Ovary (tissue), 9 donors: ENCODE data around the gene SHC4. TPM values are rescaled to one million over a fixed set of nuclear protein-coding genes. Genes with fewer than 3 reads are reported as not detected.

ENCODE experiments used
- DNase-seq, 5 donors: peaks; one replicate each; pipeline ENCODE4 v3.0.0-alpha.2; 2019 to 2020
- H3K27ac ChIP-seq, 2 donors: fragments of 200-600 bp; one replicate each; pipeline versions ENCODE4 v1.5.1 to v1.8.0; 2019 to 2022
- H3K27me3 ChIP-seq: fragments of 200-600 bp; one replicate; pipeline ENCODE4 v1.8.0; 2022
- H3K36me3 ChIP-seq: fragments of 200-600 bp; sonication (generic); one replicate; pipeline ENCODE4 v1.5.1; 2019
- H3K4me1 ChIP-seq: one replicate; pipeline ENCODE4 v1.8.1; 2013; ENCODE audit warnings: mild to moderate bottlenecking, moderate library complexity; ENCODE audit not compliant: insufficient read depth
- H3K4me3 ChIP-seq: fragments of 200-600 bp; sonication (generic); one replicate; pipeline ENCODE4 v1.5.1; 2017
- H3K9me3 ChIP-seq, 2 donors: fragments of 200-600 bp in 1 of 2; sonication (generic) in 1 of 2; one replicate each; pipeline versions ENCODE4 v1.5.1 to v1.8.1; 2013 to 2019; ENCODE audit warnings: mild to moderate bottlenecking in 1 of 2, moderate library complexity in 1 of 2
- EP300 ChIP-seq: sonication (generic); formaldehyde crosslinking; IDR thresholded peaks from one replicate; pipeline ENCODE4 v1.6.1; 2017; ENCODE audit warnings: antibody characterized with exemption
- POLR2A ChIP-seq: fragments of 450-650 bp; IDR thresholded peaks from one replicate; pipeline ENCODE4 v1.6.1; 2017; ENCODE audit warnings: antibody characterized with exemption, mild to moderate bottlenecking, moderate library complexity
- WGBS, 3 donors: extraction: QIAGEN DNeasy Blood & Tissue Kit in 1 of 3; methylation state at CpG; one replicate each; pipeline versions ENCODE4 v1.1.5 to v1.1.7; 2013 to 2017; 5-methylcytosine and 5-hydroxymethylcytosine counted together
- intact Hi-C, 4 donors: fragments of 100-400 bp; cut with DNase I; formaldehyde crosslinking; loops; one replicate each; pipeline versions ENCODE4 v1.11.0 to v1.15.1; 2022 to 2023
- polyA plus RNA-seq, 2 donors: library from polyadenylated mRNA; stranded (reverse); fragments of 200-250 nt in 1 of 2; fragments of 350-450 nt in 1 of 2; fragmentation: Illumina TruSeq in 1 of 2; extraction: RNeasy Lipid Tissue Mini Kit (QIAGEN cat#74804) in 1 of 2; gene quantifications; one replicate each; pipeline ENCODE4 v1.2.3, GENCODE V29; 2013 to 2014
- total RNA-seq, 7 donors: library from RNA; depleted of rRNA in 2 of 7; stranded (reverse); fragments of >200 nt in 2 of 7; fragmentation: NEBNext Ultra II Directional in 3 of 7; extraction: Animal tissue kit (Norgen Biotek cat#: 25700) in 3 of 7; gene quantifications; one replicate each; pipeline versions ENCODE4 v1.1.0 to v1.2.4, GENCODE V29; 2016 to 2023
- TF ChIP-seq, protein P1 (sequence below), 3 donors: fragments of 450-650 bp in 2 of 3; fragments of 200-600 bp in 1 of 3; IDR thresholded peaks; one replicate each; pipeline versions ENCODE4 v1.5.1 to v1.8.0; 2016 to 2022; ENCODE audit warnings: antibody characterized with exemption in 3 of 3, mild to moderate bottlenecking in 1 of 3
- donor health status: DM: no; HTN: no; CAD: no; lungs with moderate emphysema.
- donor health status: DM: no; HTN: no; CAD: no.
- donor health status: Bipolar disorder and iron deficiency.
- donor health status: DM: yes; HTN: yes; CAD: no.
- donor health status: DM: no; HTN: no; CAD: no.
- donor health status: DM: yes; HTN: yes; CAD: no.

SHC4 gene
- total and polyA plus RNA-seq, 9 donors, result 0.10 to 1.8 (median 0.35) TPM

DNA sequence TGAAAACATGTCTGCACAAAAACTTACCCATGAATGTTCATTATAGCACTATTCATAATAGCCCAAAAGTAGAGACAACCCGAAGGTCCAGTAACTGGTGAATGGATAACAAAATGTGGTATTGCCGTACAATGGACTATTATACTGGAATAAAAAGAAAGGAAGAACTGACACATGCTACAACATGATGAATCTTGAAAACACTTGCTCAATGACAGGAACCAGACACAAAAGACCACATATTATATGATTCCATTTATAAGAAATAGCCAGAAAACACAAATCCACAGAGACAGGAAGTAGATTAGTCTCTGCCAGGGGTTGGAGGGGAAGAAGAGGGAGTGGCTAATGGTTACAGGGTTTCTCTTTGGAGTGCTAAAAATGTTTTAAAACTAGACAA lies 18.3 kb downstream of the SHC4 start:
- Histone ChIP-seq H3K36me3 (no peaks in the 10 kb centered on the region), H3K27me3 (no peaks in the 10 kb centered on the region), H3K9me3 (no peaks in the 10 kb centered on the region), H3K4me1 (no peaks in the 10 kb centered on the region), H3K4me3 (no peak overlapping the region), H3K27ac (no peak overlapping the region)
- TF ChIP-seq, protein P1, sequence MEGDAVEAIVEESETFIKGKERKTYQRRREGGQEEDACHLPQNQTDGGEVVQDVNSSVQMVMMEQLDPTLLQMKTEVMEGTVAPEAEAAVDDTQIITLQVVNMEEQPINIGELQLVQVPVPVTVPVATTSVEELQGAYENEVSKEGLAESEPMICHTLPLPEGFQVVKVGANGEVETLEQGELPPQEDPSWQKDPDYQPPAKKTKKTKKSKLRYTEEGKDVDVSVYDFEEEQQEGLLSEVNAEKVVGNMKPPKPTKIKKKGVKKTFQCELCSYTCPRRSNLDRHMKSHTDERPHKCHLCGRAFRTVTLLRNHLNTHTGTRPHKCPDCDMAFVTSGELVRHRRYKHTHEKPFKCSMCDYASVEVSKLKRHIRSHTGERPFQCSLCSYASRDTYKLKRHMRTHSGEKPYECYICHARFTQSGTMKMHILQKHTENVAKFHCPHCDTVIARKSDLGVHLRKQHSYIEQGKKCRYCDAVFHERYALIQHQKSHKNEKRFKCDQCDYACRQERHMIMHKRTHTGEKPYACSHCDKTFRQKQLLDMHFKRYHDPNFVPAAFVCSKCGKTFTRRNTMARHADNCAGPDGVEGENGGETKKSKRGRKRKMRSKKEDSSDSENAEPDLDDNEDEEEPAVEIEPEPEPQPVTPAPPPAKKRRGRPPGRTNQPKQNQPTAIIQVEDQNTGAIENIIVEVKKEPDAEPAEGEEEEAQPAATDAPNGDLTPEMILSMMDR (IDR thresholded peaks at IDR 0.05), result no peak
- TF ChIP-seq POLR2A, result no peak
- no peak for TF ChIP-seq EP300
- intact Hi-C loops, result no loop called here
- DNase-seq, result no peak
- WGBS, 3 donors, result 47 to 70% (median 64%) methylated on average over 2 of the region's 2 CpGs

DNA sequence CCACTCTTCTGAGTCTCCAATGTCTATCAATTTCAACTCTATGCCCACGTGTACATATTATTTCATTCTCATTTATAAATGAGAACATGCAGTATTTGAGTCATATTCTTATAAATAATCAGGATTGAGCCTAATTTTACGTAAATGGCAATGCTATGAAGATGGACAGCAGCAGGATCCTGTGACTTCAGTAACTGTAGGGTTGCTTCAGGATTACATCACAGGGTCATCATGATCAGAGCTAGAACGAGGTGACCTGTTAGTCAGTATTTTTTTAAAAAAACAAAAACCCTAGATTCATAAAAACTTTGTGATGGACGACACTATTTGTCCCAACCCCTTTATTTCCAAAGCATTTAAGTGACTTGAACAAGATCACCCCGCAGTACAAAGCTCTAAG lies 21.8 kb downstream of the SHC4 start:
- no peaks in the 10 kb centered on the region for H3K27me3 ChIP-seq
- no peaks in the 10 kb centered on the region for H3K9me3 ChIP-seq
- no peaks in the 10 kb centered on the region for H3K36me3 ChIP-seq
- TF ChIP-seq, protein P1 (IDR thresholded peaks at IDR 0.05), result no peak
- no peak for TF ChIP-seq POLR2A
- TF ChIP-seq EP300, result no peak
- no peak overlapping the region for H3K27ac ChIP-seq
- 69 to 76% (median 74%) methylated on average over 5 of the region's 5 CpGs for WGBS, 3 donors
- intact Hi-C loops, result no loop called here
- no peak overlapping the region for H3K4me3 ChIP-seq
- DNase-seq, result no peak
- no peaks in the 10 kb centered on the region for H3K4me1 ChIP-seq

DNA sequence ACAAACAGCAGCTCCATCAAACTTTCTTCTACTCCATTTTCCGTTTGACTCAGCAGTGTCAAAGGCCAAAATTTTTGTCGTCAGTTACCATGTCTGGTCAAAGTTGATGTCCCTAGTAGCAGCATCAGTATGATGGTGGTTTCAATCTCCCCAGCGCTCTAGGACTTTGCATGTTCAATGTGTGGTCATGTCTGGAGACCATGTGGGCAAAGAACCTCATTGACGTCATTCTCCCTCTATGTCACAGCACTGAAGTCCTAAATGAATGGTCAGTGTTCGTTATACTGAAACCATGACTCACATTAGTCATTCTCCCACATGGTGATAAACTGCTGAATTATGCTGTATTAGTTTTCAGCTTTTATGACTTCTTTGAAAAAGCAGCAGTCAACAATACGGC lies 23.2 kb downstream of the SHC4 start:
- intact Hi-C loops, result no loop called here
- no peak overlapping the region for H3K27ac ChIP-seq
- H3K27me3 ChIP-seq, result no peaks in the 10 kb centered on the region
- TF ChIP-seq POLR2A (no peak), EP300 (no peak)
- TF ChIP-seq, protein P1 (IDR thresholded peaks at IDR 0.05), result no peak
- H3K36me3 ChIP-seq, result no peaks in the 10 kb centered on the region
- no peak overlapping the region for H3K4me3 ChIP-seq
- DNase-seq, result no peak
- WGBS, 3 donors, result 81 to 85% (median 82%) methylated on average over 6 of the region's 6 CpGs
- no peaks in the 10 kb centered on the region for H3K4me1 ChIP-seq
- H3K9me3 ChIP-seq, result no peaks in the 10 kb centered on the region

DNA sequence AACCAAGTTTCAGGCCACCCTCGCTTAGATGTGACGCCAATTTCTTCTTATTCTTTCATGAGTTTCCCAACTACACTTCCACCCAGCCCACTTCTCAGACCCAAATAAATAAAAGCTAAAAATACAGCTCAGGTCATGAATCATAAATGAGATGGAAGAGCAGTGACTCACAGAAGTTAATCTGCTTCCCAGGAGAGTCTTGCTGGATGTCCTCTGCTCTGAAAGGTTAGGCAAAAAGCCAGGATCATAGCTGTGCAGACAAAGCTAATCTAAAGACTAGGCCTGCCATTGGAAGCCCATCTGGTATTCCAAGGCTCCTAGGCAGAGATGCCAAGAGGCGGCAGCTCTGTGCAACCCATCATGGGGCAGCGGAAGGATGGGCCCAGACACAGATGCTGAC lies 24.1 kb downstream of the SHC4 start:
- no peak for DNase-seq
- WGBS, 3 donors, result 82 to 93% (median 90%) methylated on average over 4 of the region's 4 CpGs

More for the DNA sequence above, 24.1 kb downstream of the SHC4 start:
- Histone ChIP-seq H3K4me1 (no peaks in the 10 kb centered on the region), H3K36me3 (no peaks in the 10 kb centered on the region), H3K27ac (no peak overlapping the region), H3K27me3 (no peaks in the 10 kb centered on the region), H3K4me3 (no peak overlapping the region), H3K9me3 (no peaks in the 10 kb centered on the region)
- TF ChIP-seq EP300, result no peak
- no peak for TF ChIP-seq POLR2A
- TF ChIP-seq, protein P1 (IDR thresholded peaks at IDR 0.05), result no peak
- intact Hi-C loops, result no loop called here
